Measurements from ENCODE around the gene TSPO. TPM values are rescaled to one million over a fixed set of nuclear protein-coding genes. Genes with fewer than 3 reads are reported as not detected.

The TSPO gene
- polyA plus RNA-seq, 1 of the 3 experiments (the other 2 are of a cell fraction): 156 TPM

DNA sequence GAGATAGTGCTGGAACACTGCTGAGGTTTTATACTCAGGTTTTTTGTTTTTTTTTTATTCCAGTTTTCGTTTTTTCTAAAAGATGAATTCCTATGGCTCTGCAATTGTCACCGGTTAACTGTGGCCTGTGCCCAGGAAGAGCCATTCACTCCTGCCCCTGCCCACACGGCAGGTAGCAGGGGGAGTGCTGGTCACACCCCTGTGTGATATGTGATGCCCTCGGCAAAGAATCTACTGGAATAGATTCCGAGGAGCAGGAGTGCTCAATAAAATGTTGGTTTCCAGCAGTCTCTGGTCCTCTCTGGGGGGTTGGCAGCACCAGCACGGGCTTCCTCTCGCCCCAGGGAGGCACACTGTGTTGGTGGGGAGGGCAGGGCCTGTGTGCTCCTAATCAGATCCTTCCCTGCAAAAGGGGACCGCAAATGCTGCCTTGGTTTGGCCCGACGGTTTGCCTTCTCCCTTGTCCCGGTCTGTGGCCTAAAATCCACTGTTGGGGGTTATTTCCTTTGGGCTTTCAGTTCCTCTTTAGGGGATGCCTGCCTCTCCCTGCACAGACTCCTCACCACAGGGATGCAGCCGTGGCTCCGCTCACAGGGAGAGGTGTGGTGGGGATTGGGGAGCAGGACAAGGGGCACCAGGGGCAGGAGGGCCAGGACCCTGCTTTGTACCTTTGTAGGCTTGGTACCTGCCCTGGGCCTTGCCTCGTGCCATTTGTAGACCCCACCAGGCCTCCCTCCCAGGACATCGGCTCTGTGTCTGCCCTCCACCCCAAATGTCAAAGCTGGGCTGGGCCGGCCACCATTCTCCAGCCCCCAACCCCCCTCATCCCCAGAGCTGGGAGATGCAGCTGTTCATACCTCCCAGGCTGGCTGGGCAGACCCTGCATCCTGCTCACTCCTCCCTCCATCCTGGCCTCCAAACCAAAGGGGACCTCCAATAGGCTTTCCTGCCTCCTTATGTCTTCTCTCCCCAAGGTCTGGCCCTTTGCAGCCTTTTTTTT is 21.6 kb upstream of the TSPO start:
- WGBS (ENCODE audit: low lambda C conversion rate): 70% methylated on average over 5 of the region's 16 CpGs
- Histone ChIP-seq H3F3A (replicated peaks; ENCODE audit: insufficient read depth) (no peaks in the 10 kb centered on the region), H3K4me2 (no peak overlapping the region), H2AFZ (ENCODE audit: low read depth) (no peak overlapping the region), H3K9ac (no peak overlapping the region), H3K79me2 (ENCODE audit: insufficient read depth) (no peaks in the 10 kb centered on the region), H3K9me2 (no peaks in the 10 kb centered on the region), H3K27ac (ENCODE audit: low read depth in 2 of 2, low read length in 1 of 2) (no peak overlapping the region), H3K9me3 (no peaks in the 10 kb centered on the region), H3K4me3 (ENCODE audit: low read depth in 2 of 2, low read length in 1 of 2) (no peak overlapping the region), H3K27me3 (ENCODE audit: insufficient read depth) (no peaks in the 10 kb centered on the region), H3K36me3 (replicated peaks in 1 of 2; ENCODE audit: control insufficient read depth in 1 of 2, insufficient read depth in 2 of 2, low read length in 1 of 2) (peaks cover 0 to 4% of the 10 kb centered on the region in 2 experiments), H4K20me1 (ENCODE audit: insufficient read depth) (no peaks in the 10 kb centered on the region), H3K4me1 (ENCODE audit: control insufficient read depth in 1 of 2, insufficient read depth in 2 of 2, low read depth in 1 of 2, low read length in 1 of 2) (no peaks in the 10 kb centered on the region)
- POLR2A ChIA-PET: no interaction called here
- no peak for TF ChIP-seq CHD2 (IDR thresholded peaks at IDR 0.05; ENCODE audit: low read length, partially characterized antibody)
- TF ChIP-seq EP300 (IDR thresholded peaks at IDR 0.05; ENCODE audit: borderline replicate concordance in 1 of 2, low read depth in 1 of 2, low read length in 1 of 2): no peak
- no peak for TF ChIP-seq TCF12 (IDR thresholded peaks at IDR 0.05)
- TF ChIP-seq, protein P1, sequence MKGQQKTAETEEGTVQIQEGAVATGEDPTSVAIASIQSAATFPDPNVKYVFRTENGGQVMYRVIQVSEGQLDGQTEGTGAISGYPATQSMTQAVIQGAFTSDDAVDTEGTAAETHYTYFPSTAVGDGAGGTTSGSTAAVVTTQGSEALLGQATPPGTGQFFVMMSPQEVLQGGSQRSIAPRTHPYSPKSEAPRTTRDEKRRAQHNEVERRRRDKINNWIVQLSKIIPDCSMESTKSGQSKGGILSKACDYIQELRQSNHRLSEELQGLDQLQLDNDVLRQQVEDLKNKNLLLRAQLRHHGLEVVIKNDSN (IDR thresholded peaks at IDR 0.05; ENCODE audit: borderline replicate concordance, low read depth): no peak
- TF ChIP-seq, protein P2, sequence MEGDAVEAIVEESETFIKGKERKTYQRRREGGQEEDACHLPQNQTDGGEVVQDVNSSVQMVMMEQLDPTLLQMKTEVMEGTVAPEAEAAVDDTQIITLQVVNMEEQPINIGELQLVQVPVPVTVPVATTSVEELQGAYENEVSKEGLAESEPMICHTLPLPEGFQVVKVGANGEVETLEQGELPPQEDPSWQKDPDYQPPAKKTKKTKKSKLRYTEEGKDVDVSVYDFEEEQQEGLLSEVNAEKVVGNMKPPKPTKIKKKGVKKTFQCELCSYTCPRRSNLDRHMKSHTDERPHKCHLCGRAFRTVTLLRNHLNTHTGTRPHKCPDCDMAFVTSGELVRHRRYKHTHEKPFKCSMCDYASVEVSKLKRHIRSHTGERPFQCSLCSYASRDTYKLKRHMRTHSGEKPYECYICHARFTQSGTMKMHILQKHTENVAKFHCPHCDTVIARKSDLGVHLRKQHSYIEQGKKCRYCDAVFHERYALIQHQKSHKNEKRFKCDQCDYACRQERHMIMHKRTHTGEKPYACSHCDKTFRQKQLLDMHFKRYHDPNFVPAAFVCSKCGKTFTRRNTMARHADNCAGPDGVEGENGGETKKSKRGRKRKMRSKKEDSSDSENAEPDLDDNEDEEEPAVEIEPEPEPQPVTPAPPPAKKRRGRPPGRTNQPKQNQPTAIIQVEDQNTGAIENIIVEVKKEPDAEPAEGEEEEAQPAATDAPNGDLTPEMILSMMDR (IDR thresholded peaks at IDR 0.05): no peak
- TF ChIP-seq RFX5 (IDR thresholded peaks at IDR 0.05; ENCODE audit: low read length): no peak
- TF ChIP-seq, protein P3, sequence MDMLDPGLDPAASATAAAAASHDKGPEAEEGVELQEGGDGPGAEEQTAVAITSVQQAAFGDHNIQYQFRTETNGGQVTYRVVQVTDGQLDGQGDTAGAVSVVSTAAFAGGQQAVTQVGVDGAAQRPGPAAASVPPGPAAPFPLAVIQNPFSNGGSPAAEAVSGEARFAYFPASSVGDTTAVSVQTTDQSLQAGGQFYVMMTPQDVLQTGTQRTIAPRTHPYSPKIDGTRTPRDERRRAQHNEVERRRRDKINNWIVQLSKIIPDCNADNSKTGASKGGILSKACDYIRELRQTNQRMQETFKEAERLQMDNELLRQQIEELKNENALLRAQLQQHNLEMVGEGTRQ (IDR thresholded peaks at IDR 0.05; ENCODE audit: borderline replicate concordance, low read depth, low read length): no peak
- TF ChIP-seq RXRA (IDR thresholded peaks at IDR 0.05; ENCODE audit: borderline replicate concordance, low read depth): no peak
- no peak for DNase-seq
- CTCF ChIA-PET: no interaction called here

DNA sequence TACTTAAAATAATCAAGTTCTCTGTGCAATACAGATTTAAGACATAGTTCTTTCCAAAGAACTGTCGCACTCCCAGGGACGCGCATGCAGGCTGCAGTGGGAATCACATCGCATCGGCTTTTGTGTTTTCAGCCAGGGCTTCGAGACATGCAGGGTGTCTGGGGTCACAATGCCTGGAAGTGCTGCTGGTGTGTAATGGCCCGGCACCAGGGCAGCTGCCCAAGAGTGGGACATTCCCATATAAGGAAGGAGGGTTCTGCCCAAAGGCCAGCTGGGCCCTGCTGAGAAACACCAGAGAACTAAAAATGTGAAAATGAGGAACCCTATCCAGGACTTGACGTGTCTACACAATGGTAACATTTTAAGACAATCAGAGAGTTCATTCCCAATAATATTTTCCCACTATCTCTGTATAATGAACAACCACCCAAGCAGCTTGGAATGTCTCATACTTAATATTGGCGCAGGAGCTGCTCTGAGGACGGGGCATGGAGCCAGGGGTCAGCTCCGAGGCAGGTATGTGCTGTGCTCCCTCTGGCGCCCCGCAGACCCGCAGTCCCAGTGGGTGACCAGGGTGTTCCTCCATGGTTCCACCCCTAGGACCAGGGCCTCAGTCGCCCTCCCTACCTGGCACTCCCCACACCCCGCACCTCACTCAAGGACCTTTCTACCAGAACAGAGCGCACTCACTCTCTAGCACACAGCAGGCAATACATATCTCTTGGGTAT is 19.4 kb upstream of the TSPO start:
- ChIA-PET CTCF (no interaction called here), POLR2A (no interaction called here)
- H3K27ac ChIP-seq (ENCODE audit: low read depth in 2 of 2, low read length in 1 of 2): no peak overlapping the region
- DNase-seq: no peak
- no peaks in the 10 kb centered on the region for H3K9me3 ChIP-seq
- no peak overlapping the region for H3K4me2 ChIP-seq
- H3K79me2 ChIP-seq (ENCODE audit: insufficient read depth): no peaks in the 10 kb centered on the region
- no peaks in the 10 kb centered on the region for H3K9me2 ChIP-seq
- H3K9ac ChIP-seq: no peak overlapping the region
- no peaks in the 10 kb centered on the region for H3F3A ChIP-seq (replicated peaks; ENCODE audit: insufficient read depth)
- H3K27me3 ChIP-seq (ENCODE audit: insufficient read depth): no peaks in the 10 kb centered on the region
- no peak overlapping the region for H3K4me3 ChIP-seq (ENCODE audit: low read depth in 2 of 2, low read length in 1 of 2)
- no peaks in the 10 kb centered on the region for H4K20me1 ChIP-seq (ENCODE audit: insufficient read depth)
- no peak overlapping the region for H2AFZ ChIP-seq (ENCODE audit: low read depth)
- no peaks in the 10 kb centered on the region for H3K4me1 ChIP-seq (ENCODE audit: control insufficient read depth in 1 of 2, insufficient read depth in 2 of 2, low read depth in 1 of 2, low read length in 1 of 2)
- H3K36me3 ChIP-seq (replicated peaks in 1 of 2; ENCODE audit: control insufficient read depth in 1 of 2, insufficient read depth in 2 of 2, low read length in 1 of 2): peaks cover 0 to 4% of the 10 kb centered on the region in 2 experiments
- TF ChIP-seq TEAD4 (IDR thresholded peaks at IDR 0.05; ENCODE audit: borderline replicate concordance, insufficient read depth): no peak
- no peak for TF ChIP-seq FOXM1 (IDR thresholded peaks at IDR 0.05; ENCODE audit: low read depth)
- 94% methylated on average over 8 of the region's 17 CpGs for WGBS (ENCODE audit: low lambda C conversion rate)

Measured in SK-N-SH (cell line).